ENCODE results near the gene CDCA5. TPM values are rescaled to one million over a fixed set of nuclear protein-coding genes. Genes with fewer than 3 reads are reported as not detected.

CDCA5 gene
- total and polyA plus RNA-seq, 2 experiments from 2014 or later: 6.4 to 7.9 TPM

GRCh38 chr11:65078786-65079342 lies 5.0 kb downstream of the CDCA5 start:
- Histone ChIP-seq H3K27ac (no peak overlapping the region), H3K9me2 (replicated peaks; ENCODE audit: insufficient read depth) (no peaks in the 10 kb centered on the region), H3K4me3 (no peak overlapping the region), H3K4me2 (no peak overlapping the region), H3K4me1 (ENCODE audit: insufficient read depth) (no peaks in the 10 kb centered on the region), H2AFZ (no peak overlapping the region), H3K27me3 (no peaks in the 10 kb centered on the region), H3K9me3 (ENCODE audit: low read depth) (no peaks in the 10 kb centered on the region), H4K20me1 (ENCODE audit: insufficient read depth, poor library complexity, severe bottlenecking) (no peaks in the 10 kb centered on the region), H3K36me3 (replicated peaks; ENCODE audit: insufficient read depth, low read depth) (no peaks in the 10 kb centered on the region), H3K79me2 (peaks cover 17% of the 10 kb centered on the region)
- no peak for TF ChIP-seq CTCF (IDR thresholded peaks at IDR 0.05; ENCODE audit: poor library complexity)
- TF ChIP-seq EZH2phosphoT487 (IDR thresholded peaks at IDR 0.05; ENCODE audit: low read depth, severe bottlenecking, unreplicated experiment): no peak
- TF ChIP-seq EZH2 (IDR thresholded peaks at IDR 0.05; ENCODE audit: borderline replicate concordance): no peak
- DNase-seq (ENCODE audit: low spot score): no peak
- WGBS (ENCODE audit: low lambda C conversion rate, missing lambda C conversion rate): 89% methylated on average over 9 of the region's 9 CpGs

DNA sequence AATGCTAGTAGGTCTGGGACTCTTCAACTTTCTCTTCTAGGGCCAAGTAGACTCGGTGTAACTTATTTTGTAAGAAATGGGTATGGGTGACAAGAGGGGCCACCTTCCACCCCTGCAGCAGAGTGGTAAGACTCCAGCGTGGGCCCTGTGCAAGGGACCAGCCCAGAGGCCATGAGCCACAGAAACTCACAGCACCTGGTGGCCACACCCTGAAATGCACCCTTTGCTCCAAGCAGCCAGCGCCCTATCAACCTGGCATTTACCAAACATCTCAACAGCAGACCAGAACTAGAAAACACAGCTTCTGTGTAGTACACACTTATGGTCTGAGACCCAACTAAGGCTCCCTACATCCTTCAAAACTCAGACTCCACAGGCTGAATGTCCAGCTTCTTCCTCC lies 5.7 kb downstream of the CDCA5 start:
- H3K36me3 ChIP-seq (replicated peaks; ENCODE audit: insufficient read depth, low read depth): no peaks in the 10 kb centered on the region
- peaks cover 12% of the 10 kb centered on the region for H3K79me2 ChIP-seq
- H4K20me1 ChIP-seq (ENCODE audit: insufficient read depth, poor library complexity, severe bottlenecking): no peaks in the 10 kb centered on the region
- WGBS (ENCODE audit: low lambda C conversion rate, missing lambda C conversion rate): 70% methylated on average over 3 of the region's 3 CpGs
- no peak overlapping the region for H2AFZ ChIP-seq
- H3K4me2 ChIP-seq: no peak overlapping the region
- peak; percentile 76 for DNase-seq (ENCODE audit: low spot score)
- no peaks in the 10 kb centered on the region for H3K27me3 ChIP-seq
- no peak overlapping the region for H3K4me3 ChIP-seq
- no peak overlapping the region for H3K27ac ChIP-seq
- H3K9me2 ChIP-seq (replicated peaks; ENCODE audit: insufficient read depth): no peaks in the 10 kb centered on the region
- peak; percentile 31 for TF ChIP-seq CTCF (IDR thresholded peaks at IDR 0.05; ENCODE audit: poor library complexity)
- no peak for TF ChIP-seq EZH2phosphoT487 (IDR thresholded peaks at IDR 0.05; ENCODE audit: low read depth, severe bottlenecking, unreplicated experiment)
- H3K9me3 ChIP-seq (ENCODE audit: low read depth): no peaks in the 10 kb centered on the region
- H3K4me1 ChIP-seq (ENCODE audit: insufficient read depth): no peaks in the 10 kb centered on the region

- H3K9me3 ChIP-seq (ENCODE audit: low read depth): no peaks in the 10 kb centered on the region
- H3K4me1 ChIP-seq (ENCODE audit: insufficient read depth): no peaks in the 10 kb centered on the region
- no peak for DNase-seq (ENCODE audit: low spot score)
- no peaks in the 10 kb centered on the region for H3K9me2 ChIP-seq (replicated peaks; ENCODE audit: insufficient read depth)
- no peak overlapping the region for H3K4me2 ChIP-seq
- H3K27ac ChIP-seq: no peak overlapping the region
- TF ChIP-seq CTCF (IDR thresholded peaks at IDR 0.05; ENCODE audit: poor library complexity) (no peak), EZH2phosphoT487 (IDR thresholded peaks at IDR 0.05; ENCODE audit: low read depth, severe bottlenecking, unreplicated experiment) (no peak), EZH2 (IDR thresholded peaks at IDR 0.05; ENCODE audit: borderline replicate concordance) (no peak)
- no peaks in the 10 kb centered on the region for H4K20me1 ChIP-seq (ENCODE audit: insufficient read depth, poor library complexity, severe bottlenecking)
- peaks cover 5% of the 10 kb centered on the region for H3K79me2 ChIP-seq
- no peaks in the 10 kb centered on the region for H3K27me3 ChIP-seq
- H3K36me3 ChIP-seq (replicated peaks; ENCODE audit: insufficient read depth, low read depth): no peaks in the 10 kb centered on the region
- WGBS (ENCODE audit: low lambda C conversion rate, missing lambda C conversion rate): 75% methylated on average over 4 of the region's 4 CpGs
- H3K4me3 ChIP-seq: no peak overlapping the region
- H2AFZ ChIP-seq: no peak overlapping the region
Measured at GRCh38 chr11:65077451-65077850, 6.4 kb downstream of the CDCA5 start.

GRCh38 chr11:65072631-65072966 lies 11.2 kb downstream of the CDCA5 start:
- H3K4me3 ChIP-seq: no peak overlapping the region
- no peaks in the 10 kb centered on the region for H3K79me2 ChIP-seq
- no peaks in the 10 kb centered on the region for H3K9me2 ChIP-seq (replicated peaks; ENCODE audit: insufficient read depth)
- H3K27me3 ChIP-seq: no peaks in the 10 kb centered on the region
- H3K4me1 ChIP-seq (ENCODE audit: insufficient read depth): no peaks in the 10 kb centered on the region
- WGBS (ENCODE audit: low lambda C conversion rate, missing lambda C conversion rate): 44% methylated on average over 1 of the region's 1 CpG
- no peak overlapping the region for H3K4me2 ChIP-seq
- no peak for DNase-seq (ENCODE audit: low spot score)
- H2AFZ ChIP-seq: no peak overlapping the region
- no peaks in the 10 kb centered on the region for H3K36me3 ChIP-seq (replicated peaks; ENCODE audit: insufficient read depth, low read depth)
- no peaks in the 10 kb centered on the region for H4K20me1 ChIP-seq (ENCODE audit: insufficient read depth, poor library complexity, severe bottlenecking)
- TF ChIP-seq CTCF (IDR thresholded peaks at IDR 0.05; ENCODE audit: poor library complexity) (no peak), EZH2phosphoT487 (IDR thresholded peaks at IDR 0.05; ENCODE audit: low read depth, severe bottlenecking, unreplicated experiment) (no peak), EZH2 (IDR thresholded peaks at IDR 0.05; ENCODE audit: borderline replicate concordance) (no peak)
- H3K27ac ChIP-seq: no peak overlapping the region
- H3K9me3 ChIP-seq (ENCODE audit: low read depth): no peaks in the 10 kb centered on the region
